Mesothelial cell of epicardium (in vitro differentiated cells): ENCODE data around the gene ANKAR. TPM values are rescaled to one million over a fixed set of nuclear protein-coding genes. Genes with fewer than 3 reads are reported as not detected.
"Not testable (repeated sequence)": the region's sequence is repeated elsewhere in the genome, so short reads cannot be mapped to it uniquely, and the experiment has no call there.

Experiments
- DNase-seq, 2 experiments: peaks; one replicate each; pipeline ENCODE4 v3.0.0; 2021; ENCODE audit warnings: low spot score in 2 of 2; ENCODE audit not compliant: unreplicated experiment in 2 of 2
- H3K27ac Mint-ChIP-seq: 2 replicates; pipeline ENCODE4 v1.8.0; 2021; ENCODE audit warnings: mixed read lengths
- H3K27me3 Mint-ChIP-seq: 2 replicates; pipeline ENCODE4 v1.8.0; 2021; ENCODE audit warnings: low read depth, mixed read lengths
- H3K36me3 Mint-ChIP-seq: 2 replicates; pipeline ENCODE4 v1.8.0; 2021; ENCODE audit warnings: mixed read lengths
- H3K4me1 Mint-ChIP-seq: 2 replicates; pipeline ENCODE4 v1.8.0; 2021; ENCODE audit warnings: mixed read lengths
- H3K4me3 Mint-ChIP-seq: 2 replicates; pipeline ENCODE4 v1.8.0; 2021; ENCODE audit warnings: mild to moderate bottlenecking, moderate library complexity, mixed read lengths
- H3K9me3 Mint-ChIP-seq: 2 replicates; pipeline ENCODE4 v1.8.0; 2021; ENCODE audit warnings: mixed read lengths
- total RNA-seq: library from RNA; stranded (reverse); gene quantifications from 3 replicates; pipeline ENCODE4 v1.2.1, GENCODE V29; 2021
- TF ChIP-seq, protein P1 (sequence below): fragments of 200-600 bp; sonication (generic); IDR thresholded peaks from one replicate; pipeline ENCODE4 v1.5.0; 2021; ENCODE audit warnings: antibody characterized with exemption; ENCODE audit not compliant: unreplicated experiment

The ANKAR gene
- total RNA-seq, 1 donor from 2014 or later, result 14.6 TPM

DNA sequence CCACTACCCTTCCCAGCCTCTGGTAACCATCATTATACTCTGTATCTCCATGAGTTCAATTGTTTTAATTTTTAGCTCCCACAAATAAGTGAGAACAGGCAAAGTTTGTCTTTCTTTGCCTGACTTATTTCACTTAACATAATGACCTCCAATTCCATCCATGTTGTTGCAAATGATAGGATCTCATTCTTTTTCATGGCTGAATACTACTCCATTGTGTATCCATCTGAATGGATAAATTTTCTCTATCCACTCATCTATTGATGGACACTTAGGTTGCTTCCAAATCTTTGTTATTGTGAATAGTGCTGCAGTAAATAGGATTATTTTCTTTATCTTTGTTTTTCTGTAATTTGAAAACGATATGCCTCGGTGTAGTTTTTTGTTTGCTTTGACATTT is 26.2 kb downstream of the ANKAR start:
- H3K4me3 Mint-ChIP-seq, result no peak overlapping the region
- H3K27ac Mint-ChIP-seq, result no peak overlapping the region
- no peaks in the 10 kb centered on the region for H3K36me3 Mint-ChIP-seq
- H3K27me3 Mint-ChIP-seq, result no peaks in the 10 kb centered on the region
- DNase-seq, result no peak
- TF ChIP-seq, protein P1, sequence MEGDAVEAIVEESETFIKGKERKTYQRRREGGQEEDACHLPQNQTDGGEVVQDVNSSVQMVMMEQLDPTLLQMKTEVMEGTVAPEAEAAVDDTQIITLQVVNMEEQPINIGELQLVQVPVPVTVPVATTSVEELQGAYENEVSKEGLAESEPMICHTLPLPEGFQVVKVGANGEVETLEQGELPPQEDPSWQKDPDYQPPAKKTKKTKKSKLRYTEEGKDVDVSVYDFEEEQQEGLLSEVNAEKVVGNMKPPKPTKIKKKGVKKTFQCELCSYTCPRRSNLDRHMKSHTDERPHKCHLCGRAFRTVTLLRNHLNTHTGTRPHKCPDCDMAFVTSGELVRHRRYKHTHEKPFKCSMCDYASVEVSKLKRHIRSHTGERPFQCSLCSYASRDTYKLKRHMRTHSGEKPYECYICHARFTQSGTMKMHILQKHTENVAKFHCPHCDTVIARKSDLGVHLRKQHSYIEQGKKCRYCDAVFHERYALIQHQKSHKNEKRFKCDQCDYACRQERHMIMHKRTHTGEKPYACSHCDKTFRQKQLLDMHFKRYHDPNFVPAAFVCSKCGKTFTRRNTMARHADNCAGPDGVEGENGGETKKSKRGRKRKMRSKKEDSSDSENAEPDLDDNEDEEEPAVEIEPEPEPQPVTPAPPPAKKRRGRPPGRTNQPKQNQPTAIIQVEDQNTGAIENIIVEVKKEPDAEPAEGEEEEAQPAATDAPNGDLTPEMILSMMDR, result no peak
- H3K4me1 Mint-ChIP-seq, result peaks cover 3% of the 10 kb centered on the region
- no peaks in the 10 kb centered on the region for H3K9me3 Mint-ChIP-seq

DNA sequence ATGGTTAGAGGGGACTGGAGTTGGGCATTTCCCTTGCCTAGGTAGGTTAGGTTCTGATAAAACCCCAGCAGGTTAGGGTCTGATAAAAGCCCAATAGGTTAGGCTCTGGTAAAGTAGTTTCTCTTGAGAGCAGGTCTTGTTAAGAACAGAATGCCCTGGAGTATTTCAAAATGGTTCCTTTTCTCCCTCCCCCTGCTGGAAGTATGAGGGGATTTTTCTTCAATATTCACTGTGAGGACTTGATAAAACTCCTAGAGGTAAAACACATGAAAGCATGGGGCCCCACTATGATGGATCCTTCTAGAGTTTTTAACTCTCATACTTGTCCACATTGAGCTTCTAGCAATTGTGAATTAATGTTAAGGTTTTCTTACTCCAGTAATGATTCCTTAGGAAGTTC is 27.6 kb downstream of the ANKAR start:
- TF ChIP-seq, protein P1, result peak; percentile 46
- Mint-ChIP-seq H3K27ac (no peak overlapping the region), H3K27me3 (no peaks in the 10 kb centered on the region), H3K36me3 (no peaks in the 10 kb centered on the region), H3K4me3 (no peak overlapping the region), H3K4me1 (peaks cover 3% of the 10 kb centered on the region), H3K9me3 (no peaks in the 10 kb centered on the region)
- no peak for DNase-seq

DNA sequence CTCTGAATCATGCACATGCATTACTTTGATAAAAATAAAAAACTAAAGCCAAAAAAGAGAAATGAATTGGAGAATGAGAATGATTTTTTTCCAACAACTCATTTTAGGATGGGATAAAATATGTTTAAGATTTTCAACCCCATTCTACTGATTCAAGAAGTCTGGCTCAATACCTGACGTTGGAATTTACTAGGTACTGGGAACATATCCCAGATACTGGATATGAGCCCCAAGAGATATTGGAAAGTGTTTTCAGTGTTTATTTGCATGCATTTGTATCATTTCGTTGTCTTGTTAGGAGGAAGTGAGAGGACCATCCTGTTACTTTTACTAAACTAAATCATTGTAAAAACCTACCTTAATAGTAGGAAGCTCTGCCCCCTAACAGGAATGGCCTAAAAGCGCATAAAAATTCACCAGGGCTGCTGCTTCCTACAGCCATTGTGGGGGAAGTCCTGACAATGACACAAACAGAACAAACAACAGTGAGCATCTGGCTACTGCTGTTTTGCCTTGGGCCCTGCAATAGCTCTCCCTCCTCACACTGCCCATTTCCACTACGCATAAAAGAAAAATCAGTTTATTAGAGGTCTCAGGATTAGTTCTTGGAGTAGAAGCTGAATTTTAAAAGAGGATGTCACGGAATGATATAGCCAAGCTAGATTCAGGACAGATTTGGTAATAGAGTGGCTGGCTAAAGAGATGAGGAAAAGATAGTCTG is 35.2 kb downstream of the ANKAR start:
- peaks cover 31% of the 10 kb centered on the region for H3K36me3 Mint-ChIP-seq
- no peaks in the 10 kb centered on the region for H3K27me3 Mint-ChIP-seq
- H3K9me3 Mint-ChIP-seq, result peaks cover 17% of the 10 kb centered on the region
- TF ChIP-seq, protein P1, result no peak
- H3K4me3 Mint-ChIP-seq, result no peak overlapping the region
- no peak overlapping the region for H3K27ac Mint-ChIP-seq
- DNase-seq, result no peak
- no peaks in the 10 kb centered on the region for H3K4me1 Mint-ChIP-seq

DNA sequence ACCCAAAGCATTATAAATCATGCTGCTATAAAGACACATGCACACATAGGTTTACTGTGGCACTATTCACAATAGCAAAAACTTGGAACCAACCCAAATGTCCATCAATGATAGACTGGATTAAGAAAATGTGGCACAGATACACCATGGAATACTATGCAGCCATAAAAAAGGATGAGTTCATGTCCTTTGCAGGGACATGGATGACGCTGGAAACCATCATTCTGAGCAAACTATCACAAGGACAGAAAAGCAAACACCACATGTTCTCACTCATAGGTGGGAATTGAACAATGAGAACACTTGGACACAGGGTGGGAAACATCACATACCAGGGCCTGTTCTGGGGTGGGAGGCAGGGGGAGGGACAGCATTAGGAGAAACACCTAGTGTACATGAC is 43.1 kb downstream of the ANKAR start:
- not testable (repeated sequence) for H3K4me3 Mint-ChIP-seq, DNase-seq, H3K27me3 Mint-ChIP-seq, H3K27ac Mint-ChIP-seq, H3K4me1 Mint-ChIP-seq
- Mint-ChIP-seq H3K36me3 (peaks cover 19% of the 10 kb centered on the region), H3K9me3 (peaks cover 46% of the 10 kb centered on the region)

DNA sequence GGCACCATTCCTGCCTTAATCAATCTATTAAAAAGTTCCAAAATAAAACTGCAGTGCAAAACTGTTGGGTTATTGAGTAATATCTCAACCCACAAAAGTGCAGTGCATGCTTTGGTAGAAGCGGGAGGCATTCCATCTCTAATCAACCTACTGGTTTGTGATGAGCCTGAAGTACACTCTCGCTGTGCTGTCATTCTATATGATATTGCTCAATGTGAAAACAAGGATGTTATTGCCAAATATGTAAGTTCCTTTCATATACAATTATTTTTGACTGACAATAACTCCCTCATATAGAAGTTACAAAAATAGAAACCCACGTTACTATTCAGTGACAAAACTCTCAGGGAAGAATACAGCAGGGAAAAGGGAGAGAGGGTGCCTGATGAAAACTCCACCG is 45.1 kb downstream of the ANKAR start:
- peaks cover 4% of the 10 kb centered on the region for H3K36me3 Mint-ChIP-seq
- no peak overlapping the region for H3K4me3 Mint-ChIP-seq
- H3K4me1 Mint-ChIP-seq, result no peaks in the 10 kb centered on the region
- no peak overlapping the region for H3K27ac Mint-ChIP-seq
- peaks cover 29% of the 10 kb centered on the region for H3K9me3 Mint-ChIP-seq
- TF ChIP-seq, protein P1, result no peak
- H3K27me3 Mint-ChIP-seq, result no peaks in the 10 kb centered on the region
- no peak for DNase-seq

DNA sequence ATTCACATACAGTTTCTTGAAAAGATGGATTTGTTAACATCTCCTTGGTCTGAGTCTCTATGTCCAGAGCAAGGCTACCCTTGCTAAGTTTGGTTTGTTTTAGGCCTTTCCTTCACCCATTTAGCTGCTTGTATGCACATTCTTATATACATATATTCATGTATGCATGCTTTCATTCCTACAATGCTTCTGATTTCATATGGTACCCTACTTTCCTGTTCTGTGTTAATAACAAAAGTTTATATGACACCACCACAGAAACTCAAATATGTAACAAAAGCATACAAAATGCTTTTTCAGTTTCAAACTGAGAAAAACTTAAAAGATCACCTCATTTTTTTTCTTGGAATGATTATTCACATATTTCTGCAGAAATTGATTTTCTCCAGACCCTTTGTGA is 48.7 kb downstream of the ANKAR start:
- no peaks in the 10 kb centered on the region for H3K36me3 Mint-ChIP-seq
- H3K27me3 Mint-ChIP-seq, result no peaks in the 10 kb centered on the region
- no peak for DNase-seq
- H3K9me3 Mint-ChIP-seq, result peaks cover 4% of the 10 kb centered on the region
- H3K27ac Mint-ChIP-seq, result no peak overlapping the region
- H3K4me1 Mint-ChIP-seq, result no peaks in the 10 kb centered on the region
- H3K4me3 Mint-ChIP-seq, result no peak overlapping the region
- TF ChIP-seq, protein P1, result no peak

Other genes with a start within 250 kb of the ANKAR start
- gene WDR75, start 233.2 kb upstream of the ANKAR start, total RNA-seq, result 58.2 to 61.4 TPM (median 60.7 TPM) in 3 replicates
- 152 to 156 TPM (median 154 TPM) in 3 replicates for gene SLC40A1, start 93.9 kb upstream of the ANKAR start, total RNA-seq
- 37.5 to 41.0 TPM (median 40.1 TPM) in 3 replicates for gene ASNSD1, start 13.2 kb upstream of the ANKAR start, total RNA-seq
- gene OSGEPL1, start 88.1 kb downstream of the ANKAR start, total RNA-seq, result 10.7 to 11.3 TPM (median 10.9 TPM) in 3 replicates
- gene ORMDL1, start 109.7 kb downstream of the ANKAR start, total RNA-seq, result 67.8 to 84.7 TPM (median 73.3 TPM) in 3 replicates
- 50.3 to 50.5 TPM (median 50.3 TPM) in 3 replicates for gene PMS1, start 109.8 kb downstream of the ANKAR start, total RNA-seq